HEK293 (cell line): ENCODE results near the gene CACNA1B.

Experiments used
- CTCF ChIA-PET: fragments of 350-600 bp; formaldehyde crosslinking; extraction: SDS; loops from one replicate; lab custom pipeline; 2021; ENCODE audit warnings: antibody characterized with exemption; lab: Yijun Ruan, JAX
- POLR2A ChIA-PET: fragments of 300-600 bp; formaldehyde crosslinking; extraction: SDS; loops from one replicate; lab custom pipeline; 2020; ENCODE audit warnings: antibody characterized with exemption, inconsistent platforms; lab: Yijun Ruan, JAX
- H3K27ac ChIP-seq: fragments of 200-500 bp; sonication (Bioruptor generic); 2 replicates; pipeline ENCODE4 v1.5.1; 2014; ENCODE audit warnings: low read depth, low read length, control low read depth, inconsistent platforms; ENCODE audit errors: extremely low read depth
- H3K36me3 ChIP-seq, 2 experiments: fragments of 200-500 bp in 1 of 2; sonication (Bioruptor generic) in 1 of 2; 1 replicate in 1 of 2; 2 replicates in 1 of 2; pipeline ENCODE4 v1.5.1; 2014 to 2017; ENCODE audit warnings: inconsistent platforms in 2 of 2, low read length in 2 of 2; ENCODE audit not compliant: control insufficient read depth in 2 of 2, insufficient read depth in 1 of 2
- H3K4me1 ChIP-seq: fragments of 200-500 bp; sonication (Bioruptor generic); 2 replicates; pipeline ENCODE4 v1.5.1; 2014; ENCODE audit warnings: mild to moderate bottlenecking, low read length, inconsistent platforms; ENCODE audit not compliant: control insufficient read depth, insufficient read depth
- H3K4me3 ChIP-seq: 2 replicates; pipeline ENCODE4 v1.5.1; 2011; ENCODE audit warnings: low read depth, mild to moderate bottlenecking, control low read depth, low read length, moderate library complexity
- H3K9me3 ChIP-seq: fragments of 200-500 bp; sonication (Bioruptor generic); 2 replicates; pipeline ENCODE4 v1.5.1; 2014; ENCODE audit warnings: low read depth, low read length, inconsistent platforms; ENCODE audit not compliant: control insufficient read depth, insufficient read depth
- BCL11A ChIP-seq: fragments of 450-650 bp; formaldehyde crosslinking; IDR thresholded peaks from 2 replicates; pipeline ENCODE4 v1.5.1; 2016; ENCODE audit warnings: low read depth, missing biosample characterization, missing genetic modification characterization
- GLI4 ChIP-seq: fragments of 450-650 bp; formaldehyde crosslinking; IDR thresholded peaks from 2 replicates; pipeline ENCODE4 v1.5.1; 2016; ENCODE audit warnings: missing biosample characterization, missing genetic modification characterization
- SALL2 ChIP-seq: fragments of 450-650 bp; formaldehyde crosslinking; IDR thresholded peaks from 2 replicates; pipeline ENCODE4 v1.5.0; 2017; ENCODE audit warnings: missing biosample characterization, mild to moderate bottlenecking, missing genetic modification characterization, borderline replicate concordance
- SP3 ChIP-seq: fragments of 450-650 bp; formaldehyde crosslinking; IDR thresholded peaks from 2 replicates; pipeline ENCODE4 v1.5.1; 2016; ENCODE audit warnings: missing biosample characterization, missing genetic modification characterization
- SP7 ChIP-seq: fragments of 450-650 bp; formaldehyde crosslinking; IDR thresholded peaks from 2 replicates; pipeline ENCODE4 v1.5.1; 2016; ENCODE audit warnings: missing biosample characterization, missing genetic modification characterization
- ZBTB10 ChIP-seq: fragments of 450-650 bp; formaldehyde crosslinking; IDR thresholded peaks from 2 replicates; pipeline ENCODE4 v1.5.1; 2016; ENCODE audit warnings: missing biosample characterization, missing genetic modification characterization
- ZNF133 ChIP-seq: fragments of 450-650 bp; formaldehyde crosslinking; IDR thresholded peaks from 2 replicates; pipeline ENCODE4 v1.5.1; 2016; ENCODE audit warnings: missing biosample characterization, missing genetic modification characterization
- ZNF148 ChIP-seq: fragments of 450-650 bp; formaldehyde crosslinking; IDR thresholded peaks from 2 replicates; pipeline ENCODE4 v1.5.0; 2017; ENCODE audit warnings: missing biosample characterization, missing genetic modification characterization, borderline replicate concordance
- ZNF174 ChIP-seq: fragments of 450-650 bp; formaldehyde crosslinking; IDR thresholded peaks from 2 replicates; pipeline ENCODE4 v1.5.0; 2017; ENCODE audit warnings: missing biosample characterization, mild to moderate bottlenecking, missing genetic modification characterization
- ZNF175 ChIP-seq: fragments of 450-650 bp; formaldehyde crosslinking; IDR thresholded peaks from 2 replicates; pipeline ENCODE4 v1.5.1; 2016; ENCODE audit warnings: missing biosample characterization, missing genetic modification characterization
- ZNF280D ChIP-seq: fragments of 450-650 bp; formaldehyde crosslinking; IDR thresholded peaks from 2 replicates; pipeline ENCODE4 v1.5.1; 2016; ENCODE audit warnings: missing biosample characterization, missing genetic modification characterization
- ZNF404 ChIP-seq: fragments of 450-650 bp; formaldehyde crosslinking; IDR thresholded peaks from 2 replicates; pipeline ENCODE4 v1.5.1; 2017; ENCODE audit warnings: missing biosample characterization, missing genetic modification characterization
- ZNF488 ChIP-seq: fragments of 450-650 bp; formaldehyde crosslinking; IDR thresholded peaks from 2 replicates; pipeline ENCODE4 v1.5.1; 2016; ENCODE audit warnings: missing biosample characterization, missing genetic modification characterization
- ZNF560 ChIP-seq: fragments of 450-650 bp; formaldehyde crosslinking; IDR thresholded peaks from 2 replicates; pipeline ENCODE4 v1.5.1; 2017; ENCODE audit warnings: missing biosample characterization, missing genetic modification characterization, borderline replicate concordance
- ZNF596 ChIP-seq: fragments of 450-650 bp; IDR thresholded peaks from 2 replicates; pipeline ENCODE4 v1.5.0; 2018; ENCODE audit warnings: missing biosample characterization, mild to moderate bottlenecking, missing genetic modification characterization, moderate library complexity
- ZNF623 ChIP-seq: fragments of 450-650 bp; formaldehyde crosslinking; IDR thresholded peaks from 2 replicates; pipeline ENCODE4 v1.5.1; 2016; ENCODE audit warnings: missing biosample characterization, missing genetic modification characterization
- ZNF624 ChIP-seq: fragments of 450-650 bp; formaldehyde crosslinking; IDR thresholded peaks from 2 replicates; pipeline ENCODE4 v1.5.1; 2017; ENCODE audit warnings: missing biosample characterization, missing genetic modification characterization
- ZNF658 ChIP-seq: fragments of 450-650 bp; formaldehyde crosslinking; IDR thresholded peaks from 2 replicates; pipeline ENCODE4; 2016; ENCODE audit warnings: missing biosample characterization, missing genetic modification characterization
- ZNF670 ChIP-seq: fragments of 450-650 bp; formaldehyde crosslinking; IDR thresholded peaks from 2 replicates; pipeline ENCODE4 v1.5.1; 2016; ENCODE audit warnings: missing biosample characterization, missing genetic modification characterization, low read depth
- ZNF692 ChIP-seq: fragments of 450-650 bp; formaldehyde crosslinking; IDR thresholded peaks from 2 replicates; pipeline ENCODE4 v1.5.1; 2016; ENCODE audit warnings: missing biosample characterization, missing genetic modification characterization
- ZNF776 ChIP-seq: fragments of 450-650 bp; formaldehyde crosslinking; IDR thresholded peaks from 2 replicates; pipeline ENCODE4 v1.5.0; 2017; ENCODE audit warnings: missing biosample characterization, missing genetic modification characterization, borderline replicate concordance
- ZNF777 ChIP-seq: fragments of 450-650 bp; formaldehyde crosslinking; IDR thresholded peaks from 2 replicates; pipeline ENCODE4 v1.5.1; 2017; ENCODE audit warnings: missing biosample characterization, missing genetic modification characterization, borderline replicate concordance
- ZNF785 ChIP-seq: fragments of 450-650 bp; formaldehyde crosslinking; IDR thresholded peaks from 2 replicates; pipeline ENCODE4 v1.5.1; 2016; ENCODE audit warnings: missing biosample characterization, missing genetic modification characterization
- ZSCAN4 ChIP-seq: fragments of 450-650 bp; formaldehyde crosslinking; IDR thresholded peaks from 2 replicates; pipeline ENCODE4 v1.5.1; 2017; ENCODE audit warnings: missing biosample characterization, missing genetic modification characterization

The CACNA1B gene

GRCh38 chr9:137948642-137949041 lies 71.1 kb downstream of the CACNA1B start (continued):
- TF ChIP-seq ZNF692 (tag by site-specific recombination) (no peak), ZNF404 (no peak), ZNF148 (tag by site-specific recombination) (peak; percentile 89), ZNF658 (no peak), GLI4 (tag by site-specific recombination) (no peak)

GRCh38 chr9:137949260-137949659 lies 71.7 kb downstream of the CACNA1B start:
- no peak overlapping the region for H3K27ac ChIP-seq
- POLR2A ChIA-PET: no interaction called here
- CTCF ChIA-PET: no interaction called here
- no peaks in the 10 kb centered on the region for H3K4me1 ChIP-seq
- TF ChIP-seq ZNF623 (tag by site-specific recombination) (no peak), ZNF560 (tag by site-specific recombination) (no peak), ZBTB10 (tag by site-specific recombination) (no peak), ZNF658 (peak; percentile 25; the same call in 1 of the 2 replicates), ZSCAN4 (tag by site-specific recombination) (0 out of 2 replicates have a peak, but pooled peaks have one; percentile 43), ZNF488 (0 out of 2 replicates have a peak, but pooled peaks have one; percentile 26), SALL2 (tag by site-specific recombination) (peak; percentile 78; the same call in 1 of the 2 replicates), SP3 (no peak), ZNF596 (tag by site-specific recombination) (no peak), ZNF175 (peak; percentile 68; the same call in 1 of the 2 replicates), ZNF624 (tag by site-specific recombination) (no peak), BCL11A (tag by site-specific recombination) (no peak), ZNF174 (tag by site-specific recombination) (no peak), SP7 (tag by site-specific recombination) (no peak), ZNF133 (tag by site-specific recombination) (peak; percentile 18; the same call in 1 of the 2 replicates), ZNF785 (tag by site-specific recombination) (no peak; the same call in 1 of the 2 replicates), ZNF280D (tag by site-specific recombination) (no peak), ZNF777 (tag by site-specific recombination) (0 out of 2 replicates have a peak, but pooled peaks have one; percentile 11), ZNF776 (tag by site-specific recombination) (0 out of 2 replicates have a peak, but pooled peaks have one; percentile 12), ZNF670 (0 out of 2 replicates have a peak, but pooled peaks have one; percentile 23)
- TF ChIP-seq, all 188 proteins: peak for 9
- no peaks in the 10 kb centered on the region for H3K36me3 ChIP-seq
- H3K4me3 ChIP-seq: no peak overlapping the region
- no peaks in the 10 kb centered on the region for H3K9me3 ChIP-seq
